Activated CD4-positive, alpha-beta T cell treated with anti-CD3 and anti-CD28 coated beads, Interleukin-2, amount 50 U/mL, for 4 hours (primary cell): ENCODE data around the gene SPA17.
A peak's percentile ranks its signal among the peaks of the same experiment; 100 is the strongest.

Source experiments
- DNase-seq, 2 experiments: peaks; one replicate each; pipeline ENCODE4 v3.0.0-alpha.2; 2020

The SPA17 gene

GRCh38 chr11:124663861-124664260 is 9.8 kb upstream of the SPA17 start:
- DNase-seq: no peak

- no peak for DNase-seq
These were observed 6.1 kb upstream of the SPA17 start for GRCh38 chr11:124667601-124668000.

DNA sequence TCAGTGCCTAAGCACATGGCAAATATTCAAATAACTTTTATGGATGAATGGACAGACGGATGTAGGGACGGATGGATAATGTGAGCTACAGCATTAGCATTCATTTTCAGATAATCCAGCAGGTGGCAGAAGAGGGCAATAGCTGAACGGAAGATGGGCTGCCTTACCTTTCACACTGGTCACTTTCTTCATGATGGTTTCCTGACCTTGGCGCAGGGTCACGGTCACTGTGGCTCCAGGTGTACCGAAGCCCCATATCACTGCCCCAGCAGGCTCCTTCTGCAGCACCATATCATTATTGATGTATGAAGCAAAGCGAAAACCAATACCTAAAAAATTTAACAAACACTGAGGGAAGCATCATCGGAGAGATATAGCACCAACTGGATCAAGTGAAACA is 4.5 kb upstream of the SPA17 start:
- DNase-seq: peak in 1 of 2 experiments; percentile 7

- peak; percentile 29 to 42 for DNase-seq
These were observed 3.0 kb upstream of the SPA17 start for GRCh38 chr11:124670732-124671131.

GRCh38 chr11:124672536-124673215 is 1.0 kb upstream of the SPA17 start:
- no peak for DNase-seq

DNA sequence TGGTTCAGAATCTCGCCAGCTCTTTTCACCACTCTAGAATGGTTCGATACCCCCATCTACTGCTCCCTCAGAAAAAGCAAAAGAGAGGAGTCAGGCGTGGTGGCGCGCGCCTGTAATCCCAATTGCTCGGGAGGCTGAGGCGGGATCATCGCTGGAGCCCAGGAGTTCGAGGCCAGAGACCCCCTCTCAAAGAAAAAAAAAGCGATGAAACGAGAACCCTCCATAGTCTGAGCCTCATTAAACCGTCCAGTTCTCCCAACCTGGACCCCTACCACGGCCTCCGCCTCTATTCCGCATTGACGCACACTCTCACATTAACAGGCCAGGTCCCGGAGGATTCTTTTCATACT is 439 bp downstream of the SPA17 start:
- no peak for DNase-seq

DNA sequence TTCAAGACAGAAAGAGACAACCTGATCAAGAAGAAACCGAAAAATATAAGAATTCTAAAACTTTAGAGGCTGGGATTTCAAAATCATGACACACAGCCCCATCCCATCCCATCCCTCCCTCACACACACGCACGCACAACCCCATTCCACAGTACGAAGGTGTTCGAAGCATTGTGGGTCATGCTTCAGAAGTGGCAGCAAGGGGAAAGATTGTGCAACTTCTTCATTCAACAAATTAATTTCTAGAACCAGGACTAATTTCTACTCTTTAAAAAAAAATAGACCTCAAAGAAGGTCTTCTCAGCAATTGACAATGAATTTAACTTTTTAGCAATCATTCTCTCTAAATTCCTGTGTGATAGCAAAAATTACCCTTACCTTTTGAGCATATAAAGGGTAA is 867 bp downstream of the SPA17 start:
- no peak for DNase-seq

DNA sequence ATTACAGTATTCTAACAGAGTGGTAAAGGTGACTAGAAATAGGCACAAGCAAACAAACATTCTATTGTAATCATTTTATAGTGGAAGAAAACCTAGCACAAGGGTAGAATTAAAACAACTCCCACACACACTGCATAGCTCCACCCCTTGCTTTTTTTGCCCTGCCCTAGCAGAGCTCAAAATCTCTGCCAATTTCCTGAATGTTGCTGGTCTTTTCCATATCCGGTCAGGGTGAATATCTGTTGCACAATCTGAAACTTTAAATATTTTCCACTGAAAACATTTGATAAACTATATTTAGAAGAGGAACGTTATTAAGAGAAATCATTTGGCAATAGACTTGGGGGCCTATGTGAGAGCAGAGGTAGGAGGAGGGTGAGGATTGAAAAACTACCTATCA is 2.7 kb downstream of the SPA17 start:
- DNase-seq: no peak

- DNase-seq: no peak
These were observed 4.7 kb downstream of the SPA17 start for GRCh38 chr11:124678416-124678815.

- DNase-seq: no peak
These were observed 7.7 kb downstream of the SPA17 start for GRCh38 chr11:124681421-124681820.

GRCh38 chr11:124682443-124682842 is 8.7 kb downstream of the SPA17 start:
- no peak for DNase-seq

- DNase-seq: no peak
These were observed 19.4 kb downstream of the SPA17 start for GRCh38 chr11:124693142-124693541.

DNA sequence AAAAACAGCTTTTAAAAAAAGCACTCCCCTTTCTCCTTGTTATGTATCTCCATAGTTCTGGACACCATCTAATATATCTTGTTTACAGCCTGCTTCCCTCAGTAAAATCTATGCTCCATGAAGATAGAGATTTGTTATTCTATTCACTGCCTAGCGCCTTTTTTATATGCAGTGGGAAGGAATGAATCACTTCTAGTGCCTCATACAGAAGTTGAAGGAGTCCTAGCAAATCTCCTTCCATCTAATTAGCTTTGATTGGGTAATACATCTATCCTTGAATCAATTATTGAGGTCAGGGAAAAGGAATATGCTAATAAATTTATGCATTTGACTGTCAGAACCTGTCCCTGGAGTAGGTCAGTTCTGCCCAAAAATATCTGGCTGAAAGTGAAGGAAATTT is 25.8 kb downstream of the SPA17 start:
- DNase-seq: no peak

- DNase-seq: no peak
These were observed 26.3 kb downstream of the SPA17 start for GRCh38 chr11:124700028-124700427.

DNA sequence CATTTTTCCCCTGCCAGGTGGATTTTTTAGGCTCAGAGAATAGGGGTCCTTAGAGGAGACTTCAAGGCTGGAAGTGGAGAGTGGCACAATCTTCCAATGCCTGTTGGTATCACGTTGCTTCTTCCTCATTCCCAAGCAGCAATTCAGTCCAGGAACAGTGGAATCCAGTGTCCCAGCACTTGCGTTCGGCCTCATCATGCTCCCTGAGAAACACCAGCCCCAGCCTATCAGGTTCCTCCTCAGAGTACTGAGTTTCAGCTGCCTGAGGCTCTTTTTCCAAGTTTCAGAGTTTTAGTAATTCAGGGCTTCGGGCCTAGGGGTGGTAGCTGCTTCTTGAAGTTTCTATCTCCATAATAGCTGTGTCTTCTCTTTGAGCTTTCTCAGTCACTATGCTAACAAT is 34.1 kb downstream of the SPA17 start:
- DNase-seq: no peak

DNA sequence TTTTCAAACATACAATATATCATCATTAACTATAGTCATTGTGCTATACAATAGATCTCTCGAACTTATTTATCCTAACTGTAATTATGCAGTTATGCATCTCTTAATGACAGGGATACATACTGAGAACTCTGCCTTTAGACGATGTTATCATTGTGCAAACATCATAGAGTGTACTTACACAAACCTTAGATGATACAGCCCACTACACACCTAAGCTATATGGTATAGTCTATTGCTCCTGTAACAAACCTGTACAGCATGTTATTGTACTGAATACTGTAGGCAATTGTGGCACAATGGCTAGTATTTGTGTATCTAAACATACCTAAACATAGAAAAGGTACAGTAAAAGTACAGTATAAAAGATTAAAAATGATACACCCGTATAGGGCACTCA is 38.7 kb downstream of the SPA17 start:
- no peak for DNase-seq

DNA sequence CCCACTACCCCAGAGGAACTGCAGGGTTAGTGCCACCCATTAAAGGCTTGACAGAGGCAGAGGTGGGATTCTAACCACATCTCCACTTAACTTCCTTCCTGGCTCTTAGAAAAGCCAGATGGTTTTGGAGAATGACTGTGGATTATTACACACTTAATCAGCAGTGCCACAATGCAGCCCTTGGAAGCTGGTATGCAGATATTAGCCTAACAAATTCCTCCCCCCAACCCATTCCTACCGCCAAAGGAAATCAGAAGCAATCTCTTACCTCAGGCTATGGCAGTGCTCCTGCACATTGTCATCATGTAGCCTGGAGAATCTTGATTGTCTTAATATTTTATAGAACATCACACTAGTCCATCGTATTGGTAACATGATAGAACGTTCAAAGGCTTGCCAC is 42.9 kb downstream of the SPA17 start:
- DNase-seq: no peak

DNA sequence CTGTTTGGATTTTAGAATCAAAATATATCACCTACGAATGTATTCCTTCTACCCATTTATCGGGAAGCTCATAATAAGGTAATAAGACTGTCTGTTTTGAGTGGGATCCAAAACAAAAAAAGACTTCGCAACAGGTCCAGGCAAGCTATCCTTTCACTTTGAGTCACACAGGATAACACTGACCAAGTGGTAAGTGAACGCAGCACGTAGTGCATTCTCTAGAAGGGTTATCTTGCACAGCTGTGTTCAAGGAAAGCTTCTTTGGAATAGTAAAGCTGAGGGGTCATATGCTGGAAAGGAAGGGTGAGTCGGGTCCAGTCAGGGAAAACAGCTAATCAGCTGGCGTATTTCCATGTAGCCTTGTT is 43.7 kb downstream of the SPA17 start:
- no peak for DNase-seq

- peak in 1 of 2 experiments; percentile 2 for DNase-seq
These were observed 44.3 kb downstream of the SPA17 start for GRCh38 chr11:124717786-124718651.

DNA sequence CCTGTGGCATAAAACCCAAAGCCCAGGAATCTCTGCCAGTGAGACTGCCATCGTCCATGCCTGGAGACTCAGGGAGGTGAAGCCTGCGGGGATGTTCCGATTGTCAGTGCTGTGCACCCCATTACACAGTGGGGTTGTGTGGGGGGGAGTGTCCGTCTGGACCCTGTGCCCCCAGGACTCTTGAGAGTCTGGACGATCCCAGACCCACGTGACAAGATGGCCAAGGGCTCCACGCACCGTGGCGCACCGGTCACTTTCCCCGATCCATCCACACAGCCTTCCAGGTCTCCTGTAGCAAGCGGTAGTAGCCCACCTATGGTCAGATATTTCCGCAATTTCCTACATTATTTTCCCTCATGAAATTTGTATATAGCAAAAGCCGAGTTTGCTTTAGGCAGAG is 45.1 kb downstream of the SPA17 start:
- no peak for DNase-seq

- DNase-seq: no peak
These were observed 45.8 kb downstream of the SPA17 start for GRCh38 chr11:124719534-124719933.

DNA sequence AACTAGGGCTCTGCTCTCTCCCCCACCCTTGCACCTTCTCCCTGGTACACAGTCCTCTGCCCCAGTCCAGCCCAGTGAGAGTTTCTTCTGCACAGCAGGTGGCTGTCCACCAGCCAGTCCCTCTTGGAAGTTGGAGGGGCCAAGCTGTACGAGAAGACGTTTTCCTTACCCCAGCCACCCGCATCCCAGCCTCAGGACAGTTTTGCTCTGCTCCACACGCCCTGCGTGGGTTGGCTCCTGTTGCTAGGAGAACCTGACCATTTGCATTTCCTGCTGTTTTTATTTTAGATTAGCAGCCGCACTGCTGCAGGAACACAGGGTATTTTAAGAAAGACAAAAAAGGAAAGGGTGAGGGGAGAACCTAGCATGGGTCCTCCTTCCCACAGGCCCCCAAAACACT is 48.5 kb downstream of the SPA17 start:
- DNase-seq: no peak

- no peak for DNase-seq
These were observed 51.4 kb downstream of the SPA17 start for GRCh38 chr11:124724979-124725718.

GRCh38 chr11:124725719-124726105 is 52.0 kb downstream of the SPA17 start:
- no peak for DNase-seq
